Measurements from ENCODE around the gene SNAPC3.
"Not testable (repeated sequence)": the region's sequence is repeated elsewhere in the genome, so short reads cannot be mapped to it uniquely, and the experiment has no call there.

The SNAPC3 gene

GRCh38 chr9:15423231-15423985 is 732 bp downstream of the SNAPC3 start:
- peak; percentile 7; the same call in 1 of the 2 replicates for TF ChIP-seq CTCF (IDR thresholded peaks at IDR 0.05; ENCODE audit: low read depth, low read length)

GRCh38 chr9:15426019-15426418 is 3.3 kb downstream of the SNAPC3 start:
- TF ChIP-seq CTCF (IDR thresholded peaks at IDR 0.05; ENCODE audit: low read depth, low read length): no peak

More at GRCh38 chr9:15423231-15423985, 732 bp downstream of the SNAPC3 start:
- H3K4me3 ChIP-seq (ENCODE audit: low read depth, low read length): peak overlapping the region; percentile 85

DNA sequence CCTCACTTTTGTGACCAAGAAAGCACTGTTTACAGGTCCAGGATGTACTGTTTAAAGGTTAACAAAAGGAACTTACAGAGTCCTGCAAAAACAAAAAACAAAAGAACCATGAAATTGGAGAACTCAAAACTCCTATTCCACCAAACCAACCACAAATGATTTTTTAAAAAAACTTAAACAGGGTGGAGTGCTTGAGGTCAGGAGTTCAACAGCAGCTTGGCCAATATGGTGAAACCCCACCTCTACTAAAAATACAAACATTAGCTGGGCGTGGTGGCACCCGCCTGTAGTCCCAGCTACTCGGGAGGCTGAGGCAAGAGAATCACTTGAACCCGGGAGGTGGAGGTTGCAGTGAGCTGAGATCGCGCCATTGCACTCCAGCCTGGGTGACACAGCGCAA is 5.0 kb downstream of the SNAPC3 start:
- H3K4me3 ChIP-seq (ENCODE audit: low read depth, low read length): not testable (repeated sequence)

More at GRCh38 chr9:15426019-15426418, 3.3 kb downstream of the SNAPC3 start:
- H3K4me3 ChIP-seq (ENCODE audit: low read depth, low read length): no peak overlapping the region

DNA sequence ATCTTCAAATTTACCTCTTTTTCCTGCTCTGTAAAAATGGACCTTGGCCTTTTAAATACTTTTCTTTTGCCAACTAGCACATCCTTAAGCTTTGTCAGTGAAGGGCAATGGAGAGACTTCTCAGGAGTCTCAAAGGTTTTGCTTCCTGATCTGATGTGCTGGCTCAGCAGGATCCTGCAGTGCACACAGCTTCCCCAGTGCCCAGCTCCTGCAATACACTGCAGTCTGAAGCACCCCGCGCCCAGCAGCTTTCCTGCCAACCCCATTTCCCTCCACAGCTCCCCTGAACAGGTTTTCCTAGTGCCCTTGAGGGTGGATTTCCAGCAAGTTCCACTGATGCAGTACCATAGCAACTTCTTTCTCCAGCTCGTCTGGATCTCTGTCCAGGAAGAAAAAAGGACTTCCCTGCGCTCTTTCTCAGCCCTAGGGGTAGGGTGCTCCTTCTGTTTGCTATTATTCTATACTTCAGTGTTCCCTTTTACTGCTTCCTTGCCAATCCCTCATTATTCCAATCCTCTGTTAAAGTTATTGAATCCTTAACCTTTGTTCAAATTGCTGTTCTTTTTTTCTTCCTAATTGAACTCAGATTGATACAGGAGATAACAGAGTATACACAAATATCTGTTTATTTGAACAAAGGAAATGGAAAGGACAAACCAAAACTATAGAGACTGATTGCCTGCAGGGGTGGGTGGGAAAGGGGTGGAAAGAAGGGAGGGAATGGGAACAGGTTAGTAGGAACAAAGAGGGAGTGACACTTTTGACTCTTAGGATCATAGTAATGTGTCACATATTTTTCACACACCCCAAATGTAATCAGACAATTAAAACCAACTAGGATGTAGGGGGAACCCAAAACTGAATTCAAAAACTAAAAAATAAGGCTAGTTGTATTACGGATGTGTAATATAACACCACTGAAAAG is 8.5 kb downstream of the SNAPC3 start:
- no peak overlapping the region for H3K4me3 ChIP-seq (ENCODE audit: low read depth, low read length)
- TF ChIP-seq CTCF (IDR thresholded peaks at IDR 0.05; ENCODE audit: low read depth, low read length): no peak

GRCh38 chr9:15433191-15433590 is 10.5 kb downstream of the SNAPC3 start:
- TF ChIP-seq CTCF (IDR thresholded peaks at IDR 0.05; ENCODE audit: low read depth, low read length): no peak
- no peak overlapping the region for H3K4me3 ChIP-seq (ENCODE audit: low read depth, low read length)

DNA sequence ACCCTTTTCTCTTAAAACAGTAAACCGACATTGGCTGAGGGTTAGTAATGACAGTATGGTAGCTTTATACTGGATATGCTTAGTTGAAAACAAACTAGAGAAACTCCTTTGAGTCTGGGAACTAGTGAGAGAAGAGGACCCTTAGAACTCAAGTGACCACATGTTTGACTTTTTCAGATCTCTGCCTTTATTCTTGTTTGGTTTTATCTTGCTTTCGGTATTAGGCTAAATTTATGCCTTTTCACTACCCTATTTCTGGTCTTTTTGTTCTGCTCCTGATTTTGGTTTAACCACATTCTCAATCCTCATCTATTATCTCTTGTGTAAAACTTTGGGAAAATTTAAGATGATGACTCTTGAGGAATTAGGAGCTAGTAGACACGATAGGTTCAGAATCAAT is 11.0 kb downstream of the SNAPC3 start:
- no peak overlapping the region for H3K4me3 ChIP-seq (ENCODE audit: low read depth, low read length)
- TF ChIP-seq CTCF (IDR thresholded peaks at IDR 0.05; ENCODE audit: low read depth, low read length): no peak

DNA sequence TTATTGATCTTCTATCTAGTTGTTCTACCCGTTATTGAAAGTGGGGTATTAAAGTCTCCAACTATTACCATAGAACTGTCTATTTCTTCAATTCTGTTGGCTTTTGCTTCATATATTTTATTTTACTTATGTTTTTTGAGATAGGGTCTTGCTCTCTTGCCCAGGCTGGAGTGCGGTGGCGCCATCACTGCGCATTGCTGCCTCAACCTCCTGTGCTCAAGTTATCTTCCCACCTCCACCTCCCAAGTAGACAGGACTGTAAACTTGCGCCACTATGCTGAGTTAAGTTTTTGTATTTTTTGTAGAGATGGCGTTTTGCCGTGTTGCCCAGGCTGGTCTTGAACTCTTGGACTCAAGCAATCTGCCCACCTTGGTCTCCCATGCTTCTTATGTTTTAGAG is 16.2 kb downstream of the SNAPC3 start:
- H3K4me3 ChIP-seq (ENCODE audit: low read depth, low read length): no peak overlapping the region
- no peak for TF ChIP-seq CTCF (IDR thresholded peaks at IDR 0.05; ENCODE audit: low read depth, low read length)

- H3K4me3 ChIP-seq (ENCODE audit: low read depth, low read length): not testable (repeated sequence)
Observed at GRCh38 chr9:15441841-15442240, 19.2 kb downstream of the SNAPC3 start.

GRCh38 chr9:15442264-15442663 is 19.6 kb downstream of the SNAPC3 start:
- H3K4me3 ChIP-seq (ENCODE audit: low read depth, low read length): not testable (repeated sequence)

Measured in WI38 (cell line).